Fibroblast of lung (primary cell): ENCODE data around the gene DGKG. TPM values are rescaled to one million over a fixed set of nuclear protein-coding genes. Genes with fewer than 3 reads are reported as not detected.

Source experiments
- DNase-seq, 2 donors: peaks; one replicate each; pipeline versions ENCODE4 v3.0.0 to v3.0.0-alpha.2; 2010; ENCODE audit warnings: low read depth in 2 of 2
- H2AFZ ChIP-seq: 2 replicates; pipeline ENCODE4 v1.5.1; 2012; ENCODE audit warnings: low read length, control low read depth, inconsistent platforms
- H3K27ac ChIP-seq: 2 replicates; pipeline ENCODE4 v1.5.1; 2011; ENCODE audit warnings: low read length, control low read depth; ENCODE audit not compliant: insufficient read depth
- H3K27me3 ChIP-seq: 2 replicates; pipeline ENCODE4 v1.5.1; 2011; ENCODE audit warnings: mild to moderate bottlenecking, low read length; ENCODE audit not compliant: control insufficient read depth, insufficient read depth
- H3K36me3 ChIP-seq: 2 replicates; pipeline ENCODE4 v1.5.1; 2011; ENCODE audit warnings: low read length; ENCODE audit not compliant: control insufficient read depth, insufficient read depth
- H3K4me1 ChIP-seq: 2 replicates; pipeline ENCODE4 v1.5.1; 2011; ENCODE audit warnings: low read length; ENCODE audit not compliant: control insufficient read depth, insufficient read depth; ENCODE audit errors: extremely low read depth
- H3K4me2 ChIP-seq: 2 replicates; pipeline ENCODE4 v1.5.1; 2011; ENCODE audit warnings: low read length, control low read depth; ENCODE audit not compliant: insufficient read depth; ENCODE audit errors: extremely low read depth
- H3K4me3 ChIP-seq, 4 experiments: fragments of 200-600 bp in 1 of 4; sonication (generic) in 1 of 4; replicated peaks in 1 of 4; 2 replicates each; pipeline ENCODE4 v1.5.1; 2011 to 2016; ENCODE audit warnings: low read length in 4 of 4, low read depth in 3 of 4, mild to moderate bottlenecking in 3 of 4, control low read depth in 2 of 4, inconsistent platforms in 1 of 4, mixed read lengths in 1 of 4; ENCODE audit not compliant: insufficient read depth in 1 of 4; ENCODE audit errors: control extremely low read depth in 1 of 4
- H3K79me2 ChIP-seq: 2 replicates; pipeline ENCODE4 v1.5.1; 2012; ENCODE audit warnings: mild to moderate bottlenecking, low read length, inconsistent platforms; ENCODE audit not compliant: control insufficient read depth, insufficient read depth
- H3K9ac ChIP-seq: 2 replicates; pipeline ENCODE4 v1.5.1; 2011; ENCODE audit warnings: mild to moderate bottlenecking, low read length, control low read depth; ENCODE audit not compliant: insufficient read depth
- H3K9me3 ChIP-seq: 2 replicates; pipeline ENCODE4 v1.5.1; 2012; ENCODE audit warnings: low read depth, low read length; ENCODE audit not compliant: control insufficient read depth, insufficient read depth
- H4K20me1 ChIP-seq: 2 replicates; pipeline ENCODE4 v1.5.1; 2011; ENCODE audit warnings: low read length; ENCODE audit not compliant: control insufficient read depth, insufficient read depth; ENCODE audit errors: extremely low read depth
- EZH2 ChIP-seq: IDR thresholded peaks from 2 replicates; pipeline ENCODE4 v1.5.1; 2012; ENCODE audit warnings: low read length, control low read depth, mild to moderate bottlenecking; ENCODE audit errors: missing control alignments
- polyA plus RNA-seq, 2 donors: library from polyadenylated mRNA; depleted of rRNA in 1 of 2; stranded (reverse) in 1 of 2; unstranded in 1 of 2; fragments of >200 nt; gene quantifications; 2 replicates each; pipeline ENCODE4 v1.2.1, GENCODE V29; 2011 to 2012; ENCODE audit warnings: missing spikeins in 1 of 2
- total RNA-seq: library from RNA; depleted of rRNA; stranded (reverse); fragments of >200 nt; gene quantifications from 2 replicates; pipeline ENCODE4 v1.2.1, GENCODE V29; 2014
- TF ChIP-seq, protein P1 (sequence below), 2 donors: IDR thresholded peaks in 1 of 2; conservative IDR thresholded peaks in 1 of 2; 1 replicate in 1 of 2; 2 replicates in 1 of 2; pipeline ENCODE4 v1.5.1; 2011 to 2012; ENCODE audit warnings: low read length in 2 of 2, control low read depth in 1 of 2, inconsistent platforms in 1 of 2, low read depth in 1 of 2, mild to moderate bottlenecking in 1 of 2

The DGKG gene
- total and polyA plus RNA-seq, 2 donors (not counting 1 experiment from before 2014, with no cell fraction given): 3.7 to 4.8 TPM

DNA sequence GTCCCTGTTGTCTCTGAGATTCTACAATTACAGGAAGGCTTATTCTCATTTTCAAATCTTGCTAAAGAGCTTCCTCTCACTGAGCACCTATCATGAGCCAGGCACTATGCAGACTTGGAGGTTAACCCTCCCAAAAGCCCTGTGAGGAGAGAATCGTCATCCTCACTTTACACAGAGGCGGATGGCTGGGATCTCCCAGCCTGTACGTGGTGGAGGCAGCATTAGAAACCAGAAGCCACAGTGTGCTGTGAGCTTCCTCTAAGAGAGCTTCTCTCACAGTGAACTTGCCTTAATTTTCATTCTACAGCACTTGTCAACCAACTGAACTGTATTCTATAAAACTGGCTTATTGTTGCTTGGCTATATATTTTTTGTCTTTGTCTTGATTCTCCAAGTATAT is 6.1 kb upstream of the DGKG start:
- no peaks in the 10 kb centered on the region for H3K79me2 ChIP-seq

GRCh38 chr3:186367631-186368030 is 5.6 kb upstream of the DGKG start:
- Histone ChIP-seq H2AFZ (no peak overlapping the region), H3K9ac (no peak overlapping the region), H3K4me2 (no peak overlapping the region), H3K27ac (no peak overlapping the region), H3K79me2 (no peaks in the 10 kb centered on the region), H4K20me1 (no peaks in the 10 kb centered on the region), H3K27me3 (no peaks in the 10 kb centered on the region), H3K4me1 (peaks cover 3% of the 10 kb centered on the region), H3K4me3 (no peak overlapping the region), H3K9me3 (no peaks in the 10 kb centered on the region), H3K36me3 (no peaks in the 10 kb centered on the region)
- no peak for TF ChIP-seq EZH2
- TF ChIP-seq, protein P1, sequence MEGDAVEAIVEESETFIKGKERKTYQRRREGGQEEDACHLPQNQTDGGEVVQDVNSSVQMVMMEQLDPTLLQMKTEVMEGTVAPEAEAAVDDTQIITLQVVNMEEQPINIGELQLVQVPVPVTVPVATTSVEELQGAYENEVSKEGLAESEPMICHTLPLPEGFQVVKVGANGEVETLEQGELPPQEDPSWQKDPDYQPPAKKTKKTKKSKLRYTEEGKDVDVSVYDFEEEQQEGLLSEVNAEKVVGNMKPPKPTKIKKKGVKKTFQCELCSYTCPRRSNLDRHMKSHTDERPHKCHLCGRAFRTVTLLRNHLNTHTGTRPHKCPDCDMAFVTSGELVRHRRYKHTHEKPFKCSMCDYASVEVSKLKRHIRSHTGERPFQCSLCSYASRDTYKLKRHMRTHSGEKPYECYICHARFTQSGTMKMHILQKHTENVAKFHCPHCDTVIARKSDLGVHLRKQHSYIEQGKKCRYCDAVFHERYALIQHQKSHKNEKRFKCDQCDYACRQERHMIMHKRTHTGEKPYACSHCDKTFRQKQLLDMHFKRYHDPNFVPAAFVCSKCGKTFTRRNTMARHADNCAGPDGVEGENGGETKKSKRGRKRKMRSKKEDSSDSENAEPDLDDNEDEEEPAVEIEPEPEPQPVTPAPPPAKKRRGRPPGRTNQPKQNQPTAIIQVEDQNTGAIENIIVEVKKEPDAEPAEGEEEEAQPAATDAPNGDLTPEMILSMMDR (conservative IDR thresholded peaks at IDR 0.05 in 1 of 2, IDR thresholded peaks at IDR 0.05 in 1 of 2; ENCODE audit: low read depth in 1 of 2, low read length in 2 of 2): no peak
- DNase-seq: no peak

More for the DNA sequence above, 6.1 kb upstream of the DGKG start:
- no peaks in the 10 kb centered on the region for H3K36me3 ChIP-seq
- no peak overlapping the region for H3K27ac ChIP-seq
- no peaks in the 10 kb centered on the region for H4K20me1 ChIP-seq
- H3K9me3 ChIP-seq: no peaks in the 10 kb centered on the region
- H3K4me2 ChIP-seq: no peak overlapping the region
- DNase-seq: no peak
- no peak overlapping the region for H3K9ac ChIP-seq
- H3K4me1 ChIP-seq: peaks cover 3% of the 10 kb centered on the region
- H3K27me3 ChIP-seq: no peaks in the 10 kb centered on the region
- no peak overlapping the region for H2AFZ ChIP-seq
- TF ChIP-seq, protein P1 (conservative IDR thresholded peaks at IDR 0.05 in 1 of 2, IDR thresholded peaks at IDR 0.05 in 1 of 2; ENCODE audit: low read depth in 1 of 2, low read length in 2 of 2): no peak
- TF ChIP-seq EZH2: no peak
- H3K4me3 ChIP-seq: no peak overlapping the region

GRCh38 chr3:186366206-186366605 is 4.2 kb upstream of the DGKG start:
- no peaks in the 10 kb centered on the region for H3K9me3 ChIP-seq
- H3K79me2 ChIP-seq: no peaks in the 10 kb centered on the region
- H3K4me2 ChIP-seq: no peak overlapping the region
- H3K9ac ChIP-seq: no peak overlapping the region
- no peak overlapping the region for H3K4me3 ChIP-seq
- H3K27ac ChIP-seq: no peak overlapping the region
- peaks cover 12% of the 10 kb centered on the region for H3K27me3 ChIP-seq
- TF ChIP-seq, protein P1 (conservative IDR thresholded peaks at IDR 0.05 in 1 of 2, IDR thresholded peaks at IDR 0.05 in 1 of 2; ENCODE audit: low read depth in 1 of 2, low read length in 2 of 2): no peak
- TF ChIP-seq EZH2: no peak
- H3K36me3 ChIP-seq: no peaks in the 10 kb centered on the region
- H4K20me1 ChIP-seq: no peaks in the 10 kb centered on the region
- peaks cover 3% of the 10 kb centered on the region for H3K4me1 ChIP-seq
- no peak for DNase-seq
- H2AFZ ChIP-seq: no peak overlapping the region
